K562 (cell line): ENCODE measurements around the gene LDB1. TPM values are rescaled to one million over a fixed set of nuclear protein-coding genes. Genes with fewer than 3 reads are reported as not detected.

Experiments
- ATF7 ChIP-seq: fragments of 450-650 bp; IDR thresholded peaks from 2 replicates; pipeline ENCODE4 v1.7.1; 2014; ENCODE audit warnings: mild to moderate bottlenecking, moderate library complexity
- BHLHE40 ChIP-seq: IDR thresholded peaks from 2 replicates; pipeline ENCODE4 v1.6.1; 2011; ENCODE audit warnings: low read length, improper control_type of control experiment
- ETV5 ChIP-seq: sonication (generic); formaldehyde crosslinking; IDR thresholded peaks from 2 replicates; pipeline ENCODE4 v1.4.0; 2020; ENCODE audit warnings: low read depth, mild to moderate bottlenecking, missing genetic modification reagents
- GTF2F1 ChIP-seq: IDR thresholded peaks from 2 replicates; pipeline ENCODE4 v1.6.1; 2011; ENCODE audit warnings: low read depth, low read length, improper control_type of control experiment
- HMGN3 ChIP-seq: IDR thresholded peaks from 2 replicates; pipeline ENCODE4 v1.6.1; 2011; ENCODE audit warnings: borderline replicate concordance, low read depth, mild to moderate bottlenecking, mixed read lengths, low read length; ENCODE audit not compliant: insufficient read length; ENCODE audit errors: extremely low read depth
- HNRNPUL1 ChIP-seq: fragments of 200-400 bp; formaldehyde crosslinking; IDR thresholded peaks from 2 replicates; pipeline ENCODE4 v1.6.1; 2017; ENCODE audit warnings: low read length
- KLF16 ChIP-seq: IDR thresholded peaks from 2 replicates; pipeline ENCODE4 v1.6.1; 2016; ENCODE audit warnings: antibody characterized with exemption
- NR2C1 ChIP-seq, 2 experiments: fragments of 450-650 bp; IDR thresholded peaks; 2 replicates each; pipeline ENCODE4 v1.6.1; 2017; ENCODE audit warnings: mild to moderate bottlenecking in 2 of 2, antibody characterized with exemption in 1 of 2, inconsistent platforms in 1 of 2, missing compliant biosample characterization in 1 of 2, missing genetic modification characterization in 1 of 2
- NUFIP1 ChIP-seq: fragments of 450-650 bp; IDR thresholded peaks from 2 replicates; pipeline ENCODE4 v1.6.1; 2018; ENCODE audit not compliant: partially characterized antibody
- PHF20 ChIP-seq: fragments of 450-650 bp; IDR thresholded peaks from 2 replicates; pipeline ENCODE4 v1.6.1; 2018; ENCODE audit not compliant: partially characterized antibody
- POLR2G ChIP-seq: fragments of 200-400 bp; formaldehyde crosslinking; IDR thresholded peaks from 2 replicates; pipeline ENCODE4 v1.6.1; 2017; ENCODE audit warnings: low read depth, mild to moderate bottlenecking, antibody characterized with exemption, low read length, moderate library complexity
- PTRF ChIP-seq: fragments of 450-650 bp; IDR thresholded peaks from 2 replicates; pipeline ENCODE4 v1.6.1; 2016; ENCODE audit warnings: mild to moderate bottlenecking, missing genetic modification characterization, missing compliant biosample characterization
- SAP30 ChIP-seq: fragments of 200-600 bp; sonication (generic); IDR thresholded peaks from 2 replicates; pipeline ENCODE4 v1.6.1; 2012; ENCODE audit warnings: borderline replicate concordance, low read depth, mild to moderate bottlenecking, moderate library complexity, low read length, control low read depth, inconsistent platforms; ENCODE audit not compliant: insufficient read depth, poor library complexity, severe bottlenecking
- SMAD1 ChIP-seq: fragments of 150-350 bp; IDR thresholded peaks from 2 replicates; pipeline ENCODE4 v1.6.1; 2014; ENCODE audit warnings: low read length, low read depth; ENCODE audit not compliant: partially characterized antibody
- SOX6 ChIP-seq: fragments of 450-650 bp; IDR thresholded peaks from 2 replicates; pipeline ENCODE4 v1.6.1; 2014; ENCODE audit warnings: mild to moderate bottlenecking
- SRF ChIP-seq, 2 experiments: fragments of 250-450, 450-650 bp in 1 of 2; sonication (Bioruptor Pico) in 1 of 2; sonication (generic) in 1 of 2; formaldehyde crosslinking; IDR thresholded peaks; 2 replicates each; pipeline versions ENCODE4 v1.5.0 to v1.5.1; 2020 to 2022; ENCODE audit warnings: mild to moderate bottlenecking in 1 of 2, missing genetic modification reagents in 1 of 2
- SRSF9 ChIP-seq: fragments of 200-400 bp; formaldehyde crosslinking; IDR thresholded peaks from 2 replicates; pipeline ENCODE4 v1.6.1; 2017; ENCODE audit warnings: low read depth, low read length, borderline replicate concordance
- TAF15 ChIP-seq: fragments of 200-400 bp; formaldehyde crosslinking; IDR thresholded peaks from 2 replicates; pipeline ENCODE4 v1.6.1; 2017; ENCODE audit warnings: mild to moderate bottlenecking, low read depth, low read length, moderate library complexity
- THRAP3 ChIP-seq: fragments of 450-650 bp; IDR thresholded peaks from 2 replicates; pipeline ENCODE4 v1.6.1; 2016; ENCODE audit warnings: mild to moderate bottlenecking, inconsistent platforms, borderline replicate concordance
- ZBTB8A ChIP-seq: fragments of 450-650 bp; IDR thresholded peaks from 2 replicates; pipeline ENCODE4 v1.6.1; 2018; ENCODE audit warnings: mild to moderate bottlenecking, moderate library complexity; ENCODE audit not compliant: partially characterized antibody
- ZKSCAN8 ChIP-seq: fragments of 200-800 bp; sonication (Bioruptor generic); IDR thresholded peaks from 2 replicates; pipeline ENCODE4 v1.6.1; 2016; ENCODE audit warnings: missing genetic modification characterization, missing compliant biosample characterization
- ZNF143 ChIP-seq: sonication (generic); formaldehyde crosslinking; IDR thresholded peaks from 2 replicates; pipeline ENCODE4 v1.9.0; 2022; ENCODE audit warnings: mild to moderate bottlenecking, missing genetic modification reagents
- ZNF695 ChIP-seq: fragments of 450-650 bp; formaldehyde crosslinking; IDR thresholded peaks from 2 replicates; pipeline ENCODE4 v1.4.0; 2020; ENCODE audit warnings: mild to moderate bottlenecking, moderate library complexity
- ZZZ3 ChIP-seq: fragments of 450-650 bp; IDR thresholded peaks from 2 replicates; pipeline ENCODE4 v1.6.1; 2016; ENCODE audit warnings: antibody characterized with exemption, mild to moderate bottlenecking, moderate library complexity
- polyA plus RNA-seq, 8 experiments: library from polyadenylated mRNA; depleted of rRNA in 4 of 8; stranded (reverse) in 5 of 8; unstranded in 3 of 8; fragments of >200 nt; fragmentation: Nextera tagmentation in 2 of 8; fragmentation: Illumina TruSeq in 1 of 8; extraction: Ambion mirVana in 2 of 8; extraction: Trizol in 1 of 8; gene quantifications; 2 replicates each; pipeline versions ENCODE4 v1.2.1 to v1.2.3, GENCODE V29; 2011 to 2014; ENCODE audit warnings: inconsistent platforms in 1 of 8, missing spikeins in 1 of 8
- total RNA-seq, 7 experiments: library from RNA; depleted of rRNA in 6 of 7; stranded (reverse); fragments of >200 nt in 6 of 7; fragmentation: Illumina TruSeq in 2 of 7; extraction: Trizol in 2 of 7; gene quantifications; 2 replicates each; pipeline versions ENCODE4 v1.2.1 to v1.2.3, GENCODE V29; 2011 to 2021; ENCODE audit warnings: low replicate concordance in 1 of 7
- TF ChIP-seq, protein P1 (sequence below): sonication (generic); formaldehyde crosslinking; IDR thresholded peaks from 2 replicates; pipeline ENCODE4 v1.8.0; 2022; ENCODE audit warnings: missing genetic modification reagents, mild to moderate bottlenecking, borderline replicate concordance
- TF ChIP-seq, protein P2 (sequence below): sonication (generic); IDR thresholded peaks from 2 replicates; pipeline ENCODE4 v1.6.1; 2016

The LDB1 gene
- total and polyA plus RNA-seq, 9 of the 15 experiments (the other 6 are each of a cell fraction or from before 2014, with no cell fraction given), result 1.9 to 137 (median 105) TPM

DNA sequence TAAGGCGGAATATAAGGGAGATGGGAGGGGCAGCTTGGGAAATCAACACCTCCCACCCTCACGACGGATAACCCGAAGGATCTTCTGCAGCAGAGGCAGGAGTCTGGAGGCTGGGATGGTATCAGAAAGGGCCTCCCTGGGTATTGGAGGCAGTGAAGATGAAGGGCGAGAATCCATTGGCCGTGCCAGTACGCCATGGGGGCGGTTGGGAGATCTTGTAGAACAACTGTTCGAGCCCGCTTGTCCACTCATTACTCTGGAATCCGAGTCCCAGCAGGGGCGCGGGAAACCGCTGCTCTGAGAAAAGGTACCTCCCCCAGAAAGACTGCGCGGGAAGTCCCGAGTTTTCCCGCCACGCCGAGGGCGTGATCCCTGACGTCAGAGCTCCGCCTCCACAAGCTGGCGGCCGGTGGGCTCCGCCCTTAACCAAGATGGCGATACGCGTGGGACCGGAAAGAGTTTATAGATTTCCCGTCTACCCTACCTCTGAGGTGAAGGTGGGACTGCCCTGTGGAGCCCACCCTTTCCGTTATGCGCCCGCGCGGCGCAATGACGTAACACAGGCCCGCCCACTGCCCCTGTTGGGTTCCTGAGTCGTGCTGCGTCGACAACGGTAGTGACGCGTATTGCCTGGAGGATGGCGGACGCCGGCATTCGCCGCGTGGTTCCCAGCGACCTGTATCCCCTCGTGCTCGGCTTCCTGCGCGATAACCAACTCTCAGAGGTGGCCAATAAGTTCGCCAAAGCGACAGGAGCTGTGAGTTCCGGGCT, 31.8 kb upstream of the LDB1 start, which contains the start of gene NOLC1 (continued):
- TF ChIP-seq ZNF695 (CRISPR knock-in tag), result no peak
- 0 out of 2 replicates have a peak, but pooled peaks have one; percentile 28 for TF ChIP-seq SOX6
- no peak for TF ChIP-seq ZKSCAN8 (CRISPR knock-in tag)
- TF ChIP-seq KLF16, result no peak
- TF ChIP-seq NR2C1 (IDR thresholded peaks at IDR 0.05), result peak; percentile 91
- TF ChIP-seq NR2C1 (tag; IDR thresholded peaks at IDR 0.05), result peak; percentile 94
- TF ChIP-seq SAP30, result peak; percentile 93
- TF ChIP-seq, protein P1, sequence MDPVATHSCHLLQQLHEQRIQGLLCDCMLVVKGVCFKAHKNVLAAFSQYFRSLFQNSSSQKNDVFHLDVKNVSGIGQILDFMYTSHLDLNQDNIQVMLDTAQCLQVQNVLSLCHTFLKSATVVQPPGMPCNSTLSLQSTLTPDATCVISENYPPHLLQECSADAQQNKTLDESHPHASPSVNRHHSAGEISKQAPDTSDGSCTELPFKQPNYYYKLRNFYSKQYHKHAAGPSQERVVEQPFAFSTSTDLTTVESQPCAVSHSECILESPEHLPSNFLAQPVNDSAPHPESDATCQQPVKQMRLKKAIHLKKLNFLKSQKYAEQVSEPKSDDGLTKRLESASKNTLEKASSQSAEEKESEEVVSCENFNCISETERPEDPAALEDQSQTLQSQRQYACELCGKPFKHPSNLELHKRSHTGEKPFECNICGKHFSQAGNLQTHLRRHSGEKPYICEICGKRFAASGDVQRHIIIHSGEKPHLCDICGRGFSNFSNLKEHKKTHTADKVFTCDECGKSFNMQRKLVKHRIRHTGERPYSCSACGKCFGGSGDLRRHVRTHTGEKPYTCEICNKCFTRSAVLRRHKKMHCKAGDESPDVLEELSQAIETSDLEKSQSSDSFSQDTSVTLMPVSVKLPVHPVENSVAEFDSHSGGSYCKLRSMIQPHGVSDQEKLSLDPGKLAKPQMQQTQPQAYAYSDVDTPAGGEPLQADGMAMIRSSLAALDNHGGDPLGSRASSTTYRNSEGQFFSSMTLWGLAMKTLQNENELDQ (CRISPR knock-in tag), result 0 out of 2 replicates have a peak, but pooled peaks have one; percentile 58
- peak; percentile 66 for TF ChIP-seq ZNF143 (CRISPR knock-in tag)
- 0 out of 2 replicates have a peak, but pooled peaks have one; percentile 59 for TF ChIP-seq ETV5
- TF ChIP-seq SMAD1, result no peak
- TF ChIP-seq ATF7, result peak; percentile 98
- no peak for TF ChIP-seq SRSF9
- no peak for TF ChIP-seq THRAP3
- TF ChIP-seq NUFIP1, result no peak
- no peak for TF ChIP-seq HNRNPUL1
- no peak for TF ChIP-seq TAF15
- peak; percentile 58; the same call in 1 of the 2 replicates for TF ChIP-seq BHLHE40
- peak in 1 of 2 experiments; percentile 86; a peak in 2 of 4 replicates for TF ChIP-seq SRF (CRISPR knock-in tag; IDR thresholded peaks at IDR 0.05)
- peak; percentile 99 for TF ChIP-seq POLR2G
- TF ChIP-seq, protein P2, sequence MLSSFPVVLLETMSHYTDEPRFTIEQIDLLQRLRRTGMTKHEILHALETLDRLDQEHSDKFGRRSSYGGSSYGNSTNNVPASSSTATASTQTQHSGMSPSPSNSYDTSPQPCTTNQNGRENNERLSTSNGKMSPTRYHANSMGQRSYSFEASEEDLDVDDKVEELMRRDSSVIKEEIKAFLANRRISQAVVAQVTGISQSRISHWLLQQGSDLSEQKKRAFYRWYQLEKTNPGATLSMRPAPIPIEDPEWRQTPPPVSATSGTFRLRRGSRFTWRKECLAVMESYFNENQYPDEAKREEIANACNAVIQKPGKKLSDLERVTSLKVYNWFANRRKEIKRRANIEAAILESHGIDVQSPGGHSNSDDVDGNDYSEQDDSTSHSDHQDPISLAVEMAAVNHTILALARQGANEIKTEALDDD, result no peak
- TF ChIP-seq ZZZ3, result peak; percentile 70
- TF ChIP-seq GTF2F1, result peak; percentile 77; the same call in 1 of the 2 replicates
- TF ChIP-seq HMGN3, result peak; percentile 59
- peak; percentile 73 for TF ChIP-seq PHF20
- TF ChIP-seq ZBTB8A, result no peak
- TF ChIP-seq PTRF (tag), result no peak
